ENCODE data around the gene C22orf23.

The C22orf23 gene

GRCh38 chr22:37924386-37925065 is 28.9 kb downstream of the C22orf23 start:
- DNase-seq: no peak

GRCh38 chr22:37923927-37924326 is 29.5 kb downstream of the C22orf23 start:
- DNase-seq: no peak

GRCh38 chr22:37922191-37922590 is 31.2 kb downstream of the C22orf23 start:
- no peak for DNase-seq

GRCh38 chr22:37920126-37920525 is 33.3 kb downstream of the C22orf23 start:
- no peak for DNase-seq

GRCh38 chr22:37918580-37919270 is 34.7 kb downstream of the C22orf23 start:
- DNase-seq: no peak

GRCh38 chr22:37917874-37918548 is 35.4 kb downstream of the C22orf23 start:
- no peak for DNase-seq

GRCh38 chr22:37916311-37916710 is 37.1 kb downstream of the C22orf23 start:
- DNase-seq: no peak

- no peak for DNase-seq
These were observed 40.1 kb downstream of the C22orf23 start for GRCh38 chr22:37913233-37913721.

GRCh38 chr22:37912171-37912570 is 41.2 kb downstream of the C22orf23 start:
- no peak for DNase-seq

GRCh38 chr22:37911697-37912096 is 41.7 kb downstream of the C22orf23 start:
- DNase-seq: no peak

- DNase-seq: no peak
These were observed 42.3 kb downstream of the C22orf23 start for GRCh38 chr22:37910890-37911672.

GRCh38 chr22:37909766-37910165 is 43.6 kb downstream of the C22orf23 start:
- DNase-seq: no peak

- DNase-seq: no peak
These were observed 46.1 kb downstream of the C22orf23 start for GRCh38 chr22:37907036-37907954.

- DNase-seq: peak; percentile 23
These were observed 46.9 kb downstream of the C22orf23 start for GRCh38 chr22:37906364-37907008.

- DNase-seq: peak; percentile 45
These were observed 47.7 kb downstream of the C22orf23 start, which contains the start of gene MICALL1 for GRCh38 chr22:37905534-37906363. TSS of gene MICALL1 (plus strand) at chr22:37906297. CDS start at chr22:37906423, 126 bp downstream.

GRCh38 chr22:37904572-37905533 is 48.5 kb downstream of the C22orf23 start:
- DNase-seq: no peak

- no peak for DNase-seq
These were observed 54.8 kb downstream of the C22orf23 start for GRCh38 chr22:37898441-37899181.

- no peak for DNase-seq
These were observed 55.6 kb downstream of the C22orf23 start for GRCh38 chr22:37897807-37898206.
